Measurements from ENCODE around the gene CTTNBP2.

Gene CTTNBP2

DNA sequence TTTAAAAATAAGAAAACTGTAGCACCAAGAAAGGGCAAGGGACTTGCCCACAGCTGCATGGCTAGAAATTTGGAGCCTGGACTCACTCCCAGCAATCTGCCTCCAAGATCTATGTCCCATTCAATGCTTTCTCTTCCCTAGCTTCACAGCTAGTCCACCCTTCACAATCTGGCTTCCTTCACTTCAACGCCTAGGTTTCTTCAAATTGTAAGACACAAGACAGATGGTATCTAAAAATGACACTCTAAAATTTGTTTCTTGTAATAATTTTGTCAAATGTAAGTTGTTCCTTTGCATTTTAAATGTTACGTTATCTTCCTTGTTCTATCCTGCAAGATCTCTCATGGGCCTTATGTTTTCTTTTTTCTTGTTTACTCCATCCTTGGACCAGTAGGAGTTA, 48.6 kb downstream of the CTTNBP2 start:
- no peak for DNase-seq

GRCh38 chr7:117819558-117819957, 53.7 kb downstream of the CTTNBP2 start:
- no peak for DNase-seq

GRCh38 chr7:117818232-117818631, 55.0 kb downstream of the CTTNBP2 start:
- no peak for DNase-seq

GRCh38 chr7:117816727-117817126, 56.5 kb downstream of the CTTNBP2 start:
- no peak for DNase-seq

- DNase-seq = no peak
Measured at GRCh38 chr7:117811696-117812095, 61.5 kb downstream of the CTTNBP2 start.

- DNase-seq = no peak
Measured at GRCh38 chr7:117810642-117811512, 62.4 kb downstream of the CTTNBP2 start.

GRCh38 chr7:117809958-117810357, 63.3 kb downstream of the CTTNBP2 start:
- no peak for DNase-seq

DNA sequence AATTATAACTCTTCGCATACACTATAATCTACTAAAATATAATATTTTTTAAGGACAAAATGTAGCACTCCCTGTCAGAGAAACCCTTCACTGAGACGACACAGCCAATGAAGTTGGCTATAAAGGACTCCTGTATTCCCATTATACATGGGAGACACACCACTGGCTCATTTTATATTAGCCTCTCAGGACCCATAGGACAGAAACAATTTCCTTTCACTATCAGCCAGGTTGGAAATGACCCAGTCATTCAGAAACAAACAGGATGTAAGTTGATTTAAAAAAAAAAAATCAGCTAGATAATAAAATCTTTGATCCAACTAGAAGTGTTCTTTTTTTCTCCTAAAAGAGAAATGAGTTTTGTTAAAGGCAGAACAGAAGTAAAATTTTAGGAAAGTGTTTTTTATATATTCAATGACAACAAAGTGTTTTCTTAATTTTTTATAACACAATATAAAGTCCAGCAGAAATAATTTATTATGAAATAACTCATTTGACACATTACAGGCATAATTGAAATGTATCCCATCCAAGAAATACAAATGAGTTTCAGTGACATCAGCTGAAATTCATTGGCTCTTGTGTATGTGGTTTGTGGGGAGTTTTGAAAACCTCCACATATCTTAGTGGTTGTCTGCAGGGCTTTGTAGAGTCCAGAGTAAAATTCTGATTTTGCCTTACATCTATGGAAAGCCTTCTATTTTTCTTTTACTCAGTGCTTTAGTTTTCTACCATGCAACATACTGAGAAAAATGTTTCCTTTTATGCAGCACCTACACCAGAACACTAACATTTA, 64.1 kb downstream of the CTTNBP2 start:
- DNase-seq = no peak

GRCh38 chr7:117808341-117808757, 64.9 kb downstream of the CTTNBP2 start:
- no peak for DNase-seq

- no peak for DNase-seq
Measured at GRCh38 chr7:117807676-117808075, 65.6 kb downstream of the CTTNBP2 start.

- DNase-seq = no peak
Measured at GRCh38 chr7:117806011-117806410, 67.2 kb downstream of the CTTNBP2 start.

GRCh38 chr7:117805241-117805640, 68.0 kb downstream of the CTTNBP2 start:
- no peak for DNase-seq

DNA sequence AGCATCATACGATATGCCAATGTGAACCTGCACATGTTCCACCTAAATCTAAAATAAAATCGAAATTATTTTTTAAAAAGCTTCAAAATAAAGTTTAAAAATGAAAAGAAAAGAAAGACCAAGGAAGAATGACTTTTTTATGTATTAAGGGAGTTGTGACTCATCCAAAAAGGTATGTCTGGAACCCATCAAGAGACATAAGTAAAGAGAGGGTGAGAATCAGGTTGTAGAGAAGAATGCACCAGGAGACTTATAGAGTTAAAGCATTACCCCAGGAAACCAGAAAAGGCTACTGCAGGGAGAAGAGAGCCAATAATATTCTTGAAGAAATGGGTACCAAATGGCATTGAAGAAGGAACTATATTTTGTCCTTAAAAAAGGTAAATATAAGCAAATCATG, 69.8 kb downstream of the CTTNBP2 start:
- DNase-seq = no peak

DNA sequence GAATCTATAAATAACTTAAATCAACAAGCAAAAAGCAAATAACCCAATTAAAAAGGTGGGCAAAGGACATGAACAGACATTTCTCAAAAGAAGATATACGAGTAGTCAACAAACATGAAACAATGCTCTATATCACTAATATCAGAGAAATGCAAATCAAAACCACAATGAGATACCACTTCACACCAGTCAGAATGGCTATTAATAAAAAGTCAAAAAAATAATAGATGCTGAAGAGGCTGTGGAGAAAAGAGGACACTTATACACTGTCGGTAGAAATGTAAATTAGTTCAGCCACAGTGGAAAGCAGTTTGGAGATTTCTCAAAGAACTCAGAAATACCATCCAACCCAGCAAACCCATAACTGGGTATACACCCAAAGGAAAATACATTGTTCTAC, 70.6 kb downstream of the CTTNBP2 start:
- no peak for DNase-seq

- no peak for DNase-seq
Measured at GRCh38 chr7:117800841-117801240, 72.4 kb downstream of the CTTNBP2 start.

- DNase-seq = no peak
Measured at GRCh38 chr7:117800406-117800805, 72.8 kb downstream of the CTTNBP2 start.

DNA sequence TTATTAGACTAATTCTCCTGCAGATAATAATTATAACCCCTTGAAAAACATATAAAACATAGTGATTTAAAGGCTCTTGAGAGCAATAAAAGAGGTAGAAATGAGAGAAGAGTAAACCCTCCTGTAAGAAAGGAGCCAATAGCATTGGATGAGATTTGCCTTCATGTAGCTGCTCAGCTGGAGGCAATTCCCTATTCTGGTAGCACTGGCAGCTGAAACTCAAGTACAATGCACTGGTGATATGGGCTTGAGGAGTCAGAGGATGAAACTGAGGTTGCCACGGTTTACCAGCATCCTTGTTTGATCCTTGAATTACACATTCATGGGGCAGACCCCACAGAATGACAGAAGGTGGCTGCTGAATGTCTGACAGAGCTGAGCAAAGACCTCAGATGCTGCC, 76.4 kb downstream of the CTTNBP2 start:
- DNase-seq = no peak

DNA sequence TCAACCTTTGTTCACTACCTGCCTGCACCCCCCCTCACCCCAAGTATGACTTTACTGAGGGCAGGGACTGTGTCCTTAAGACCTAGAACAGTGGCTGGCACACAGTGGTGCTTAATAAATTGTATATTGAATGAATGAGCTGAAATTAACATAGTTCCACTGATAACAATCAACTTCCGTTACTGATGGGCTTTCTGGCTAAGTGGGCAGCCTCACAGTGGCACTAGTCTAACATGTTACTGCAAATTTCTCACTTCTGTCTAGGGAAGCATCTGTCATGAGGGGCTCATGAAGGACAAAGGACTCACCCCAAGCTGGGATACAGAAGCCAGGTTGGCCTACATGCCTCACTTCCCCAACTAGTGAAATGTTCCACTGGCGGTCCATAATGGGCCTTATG, 79.3 kb downstream of the CTTNBP2 start:
- no peak for DNase-seq

- DNase-seq = no peak
Measured at GRCh38 chr7:117793521-117793920, 79.7 kb downstream of the CTTNBP2 start.

DNA sequence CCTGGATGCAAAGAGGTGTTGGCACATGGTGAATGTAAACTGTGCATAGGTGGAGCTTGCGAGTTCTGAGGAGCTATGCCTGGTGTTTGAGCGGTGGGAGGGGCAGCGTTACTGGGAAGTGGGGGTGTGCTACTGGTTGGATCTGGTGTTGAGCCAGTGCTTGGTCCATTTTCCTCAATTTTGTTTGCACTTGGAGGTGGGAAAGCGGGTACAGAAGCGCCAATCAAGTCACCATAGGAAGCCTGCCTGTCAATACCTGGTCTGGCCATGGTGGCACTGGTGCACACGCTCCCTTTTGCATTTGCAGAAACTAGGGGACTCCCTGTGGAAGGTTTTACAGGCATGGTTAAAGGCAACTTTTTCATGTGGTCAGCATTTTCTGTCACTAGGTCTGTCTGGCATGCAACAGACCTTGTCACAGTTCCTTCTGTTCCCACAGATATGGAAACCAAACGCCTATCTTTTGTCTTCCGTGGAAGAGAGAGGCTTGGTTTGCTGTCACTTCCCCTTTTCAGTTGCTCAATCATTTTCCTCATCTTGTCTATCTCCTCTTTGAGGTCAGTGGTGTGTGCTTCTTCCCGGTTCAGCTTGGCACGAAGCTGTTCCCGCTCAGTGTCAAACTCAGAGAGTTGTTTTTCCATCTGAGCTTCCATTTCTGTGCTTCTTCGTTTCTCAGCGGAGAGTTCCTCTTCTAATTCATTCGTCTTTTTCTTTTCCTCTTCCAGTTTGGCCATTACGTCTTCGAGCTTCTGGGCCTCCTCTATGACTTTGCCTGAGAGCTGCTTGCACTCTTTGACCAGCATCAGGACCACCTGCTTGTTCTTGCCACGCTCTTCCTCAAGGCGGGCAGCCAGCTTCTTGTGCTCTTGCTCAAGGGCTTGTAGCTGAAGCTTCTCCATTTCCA, 81.1 kb downstream of the CTTNBP2 start:
- DNase-seq = peak; percentile 94

GRCh38 chr7:117790731-117791130, 82.5 kb downstream of the CTTNBP2 start:
- no peak for DNase-seq

- no peak for DNase-seq
Measured at GRCh38 chr7:117790251-117790650, 83.0 kb downstream of the CTTNBP2 start.

DNA sequence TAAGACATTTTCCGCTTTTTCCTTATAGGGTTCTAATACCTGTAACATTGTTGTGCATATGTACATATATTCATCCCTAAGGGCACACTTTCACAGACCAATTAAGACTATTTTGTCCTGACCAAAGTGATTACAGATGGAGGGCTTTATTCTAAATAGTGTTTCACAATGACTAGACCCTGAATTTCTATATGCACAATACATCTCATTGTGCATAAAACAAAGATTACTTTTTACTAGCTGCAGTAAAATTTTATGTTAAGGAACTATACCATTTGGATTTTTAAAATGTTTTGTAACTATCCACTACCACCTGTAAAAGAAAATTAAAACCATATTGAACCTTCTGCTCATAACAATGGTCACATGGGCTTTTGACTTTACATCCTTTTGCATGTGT, 87.8 kb downstream of the CTTNBP2 start:
- no peak for DNase-seq

Measured in GDM1 (cell line).